Adipocyte (in vitro differentiated cells): ENCODE measurements around the gene IRF2BP2.
A peak's percentile ranks its signal among the peaks of the same experiment; 100 is the strongest.

Experiments
- DNase-seq: peaks from one replicate; pipeline ENCODE4 v3.0.0-alpha.2; 2015; ENCODE audit warnings: low read depth
- H3K27me3 ChIP-seq: replicated peaks from 2 replicates; pipeline ENCODE4 v1.7.0; 2013; ENCODE audit warnings: mild to moderate bottlenecking, low read length, moderate library complexity; ENCODE audit not compliant: control insufficient read depth, insufficient read depth
- H3K36me3 ChIP-seq: 2 replicates; pipeline ENCODE4 v1.7.0; 2013; ENCODE audit warnings: low read length, mild to moderate bottlenecking, moderate library complexity; ENCODE audit not compliant: control insufficient read depth, insufficient read depth, severe bottlenecking
- H3K4me1 ChIP-seq: 2 replicates; pipeline ENCODE4 v1.7.0; 2013; ENCODE audit warnings: mild to moderate bottlenecking, low read length, moderate library complexity; ENCODE audit not compliant: control insufficient read depth, insufficient read depth
- H3K4me3 ChIP-seq: 2 replicates; pipeline ENCODE4 v1.7.0; 2013; ENCODE audit warnings: mild to moderate bottlenecking, low read length, moderate library complexity
- H3K9ac ChIP-seq: 2 replicates; pipeline ENCODE4 v1.7.0; 2013; ENCODE audit warnings: mild to moderate bottlenecking, low read length, moderate library complexity
- H3K9me3 ChIP-seq: 2 replicates; pipeline ENCODE4 v1.7.0; 2013; ENCODE audit warnings: mild to moderate bottlenecking, low read length, moderate library complexity; ENCODE audit not compliant: control insufficient read depth

Gene IRF2BP2

GRCh38 chr1:234584926-234585325 lies 25.1 kb downstream of the IRF2BP2 start:
- Histone ChIP-seq H3K27me3 (no peaks in the 10 kb centered on the region), H3K9ac (no peak overlapping the region), H3K36me3 (no peaks in the 10 kb centered on the region), H3K4me1 (peaks cover 51% of the 10 kb centered on the region), H3K9me3 (no peaks in the 10 kb centered on the region), H3K4me3 (no peak overlapping the region)
- no peak for DNase-seq

- Histone ChIP-seq H3K4me3 (no peak overlapping the region), H3K9me3 (no peaks in the 10 kb centered on the region), H3K27me3 (no peaks in the 10 kb centered on the region), H3K9ac (peak overlapping the region; percentile 50), H3K4me1 (peaks cover 51% of the 10 kb centered on the region), H3K36me3 (no peaks in the 10 kb centered on the region)
- DNase-seq: no peak
Measured at GRCh38 chr1:234584420-234584805, 25.6 kb downstream of the IRF2BP2 start.

- Histone ChIP-seq H3K4me1 (peaks cover 51% of the 10 kb centered on the region), H3K36me3 (no peaks in the 10 kb centered on the region), H3K9me3 (no peaks in the 10 kb centered on the region), H3K9ac (peak overlapping the region; percentile 50), H3K27me3 (no peaks in the 10 kb centered on the region), H3K4me3 (no peak overlapping the region)
- no peak for DNase-seq
Measured at GRCh38 chr1:234583755-234584419, 26.1 kb downstream of the IRF2BP2 start.

GRCh38 chr1:234582681-234583301 lies 27.2 kb downstream of the IRF2BP2 start:
- no peaks in the 10 kb centered on the region for H3K27me3 ChIP-seq
- DNase-seq: no peak
- H3K36me3 ChIP-seq: no peaks in the 10 kb centered on the region
- H3K4me3 ChIP-seq: no peak overlapping the region
- H3K9me3 ChIP-seq: no peaks in the 10 kb centered on the region
- H3K9ac ChIP-seq: no peak overlapping the region
- H3K4me1 ChIP-seq: peaks cover 51% of the 10 kb centered on the region

GRCh38 chr1:234582186-234582585 lies 27.8 kb downstream of the IRF2BP2 start:
- Histone ChIP-seq H3K36me3 (no peaks in the 10 kb centered on the region), H3K9me3 (no peaks in the 10 kb centered on the region), H3K4me3 (no peak overlapping the region), H3K27me3 (no peaks in the 10 kb centered on the region), H3K4me1 (peaks cover 51% of the 10 kb centered on the region), H3K9ac (no peak overlapping the region)
- no peak for DNase-seq

GRCh38 chr1:234581063-234581714 lies 28.8 kb downstream of the IRF2BP2 start:
- H3K36me3 ChIP-seq: no peaks in the 10 kb centered on the region
- H3K4me1 ChIP-seq: peaks cover 43% of the 10 kb centered on the region
- no peak for DNase-seq
- H3K27me3 ChIP-seq: no peaks in the 10 kb centered on the region
- no peak overlapping the region for H3K9ac ChIP-seq
- H3K9me3 ChIP-seq: no peaks in the 10 kb centered on the region
- H3K4me3 ChIP-seq: no peak overlapping the region

GRCh38 chr1:234579967-234580366 lies 30.0 kb downstream of the IRF2BP2 start:
- no peaks in the 10 kb centered on the region for H3K27me3 ChIP-seq
- H3K4me1 ChIP-seq: peaks cover 31% of the 10 kb centered on the region
- no peak overlapping the region for H3K9ac ChIP-seq
- H3K36me3 ChIP-seq: no peaks in the 10 kb centered on the region
- peak; percentile 10 for DNase-seq
- no peak overlapping the region for H3K4me3 ChIP-seq
- no peaks in the 10 kb centered on the region for H3K9me3 ChIP-seq

- H3K4me1 ChIP-seq: peaks cover 31% of the 10 kb centered on the region
- no peak overlapping the region for H3K4me3 ChIP-seq
- no peaks in the 10 kb centered on the region for H3K36me3 ChIP-seq
- H3K27me3 ChIP-seq: no peaks in the 10 kb centered on the region
- no peaks in the 10 kb centered on the region for H3K9me3 ChIP-seq
- no peak for DNase-seq
- H3K9ac ChIP-seq: no peak overlapping the region
Measured at GRCh38 chr1:234578735-234579134, 31.2 kb downstream of the IRF2BP2 start.

GRCh38 chr1:234578087-234578486 lies 31.9 kb downstream of the IRF2BP2 start:
- H3K36me3 ChIP-seq: no peaks in the 10 kb centered on the region
- DNase-seq: no peak
- H3K4me1 ChIP-seq: peaks cover 31% of the 10 kb centered on the region
- no peak overlapping the region for H3K9ac ChIP-seq
- no peaks in the 10 kb centered on the region for H3K9me3 ChIP-seq
- H3K4me3 ChIP-seq: no peak overlapping the region
- no peaks in the 10 kb centered on the region for H3K27me3 ChIP-seq

GRCh38 chr1:234573711-234574299 lies 36.2 kb downstream of the IRF2BP2 start:
- Histone ChIP-seq H3K9me3 (no peaks in the 10 kb centered on the region), H3K36me3 (no peaks in the 10 kb centered on the region), H3K4me1 (peaks cover 17% of the 10 kb centered on the region), H3K9ac (no peak overlapping the region), H3K27me3 (no peaks in the 10 kb centered on the region), H3K4me3 (no peak overlapping the region)
- peak; percentile 61 for DNase-seq

- Histone ChIP-seq H3K36me3 (no peaks in the 10 kb centered on the region), H3K9me3 (no peaks in the 10 kb centered on the region), H3K4me3 (no peak overlapping the region), H3K4me1 (peaks cover 17% of the 10 kb centered on the region), H3K27me3 (no peaks in the 10 kb centered on the region), H3K9ac (no peak overlapping the region)
- no peak for DNase-seq
Measured at GRCh38 chr1:234572966-234573365, 37.0 kb downstream of the IRF2BP2 start.
